ENCODE data around the gene DBX1. TPM values are rescaled to one million over a fixed set of nuclear protein-coding genes. Genes with fewer than 3 reads are reported as not detected.

DBX1 gene
- total RNA-seq, 3 donors from 2014 or later (not counting 1 experiment from before 2014, with no cell fraction given): not detected

GRCh38 chr11:20197881-20198280 is 37.6 kb upstream of the DBX1 start:
- Histone ChIP-seq H3K36me3 (ENCODE audit: control insufficient read depth, insufficient read depth, low read length) (no peaks in the 10 kb centered on the region), H3K4me3 (ENCODE audit: low read length) (no peak overlapping the region), H3K9me3 (ENCODE audit: control insufficient read depth, insufficient read depth, low read length) (no peaks in the 10 kb centered on the region), H3K4me1 (ENCODE audit: control insufficient read depth, insufficient read depth, low read length) (no peaks in the 10 kb centered on the region), H3K27ac (ENCODE audit: low read length) (no peak overlapping the region), H3K27me3 (ENCODE audit: control insufficient read depth, insufficient read depth, low read length) (peaks cover 5% of the 10 kb centered on the region)
- WGBS (ENCODE audit: insufficient coverage): 45% methylated on average over 2 of the region's 2 CpGs
- no peak overlapping the region for H3K4me3 Mint-ChIP-seq
- TF ChIP-seq, protein P1, sequence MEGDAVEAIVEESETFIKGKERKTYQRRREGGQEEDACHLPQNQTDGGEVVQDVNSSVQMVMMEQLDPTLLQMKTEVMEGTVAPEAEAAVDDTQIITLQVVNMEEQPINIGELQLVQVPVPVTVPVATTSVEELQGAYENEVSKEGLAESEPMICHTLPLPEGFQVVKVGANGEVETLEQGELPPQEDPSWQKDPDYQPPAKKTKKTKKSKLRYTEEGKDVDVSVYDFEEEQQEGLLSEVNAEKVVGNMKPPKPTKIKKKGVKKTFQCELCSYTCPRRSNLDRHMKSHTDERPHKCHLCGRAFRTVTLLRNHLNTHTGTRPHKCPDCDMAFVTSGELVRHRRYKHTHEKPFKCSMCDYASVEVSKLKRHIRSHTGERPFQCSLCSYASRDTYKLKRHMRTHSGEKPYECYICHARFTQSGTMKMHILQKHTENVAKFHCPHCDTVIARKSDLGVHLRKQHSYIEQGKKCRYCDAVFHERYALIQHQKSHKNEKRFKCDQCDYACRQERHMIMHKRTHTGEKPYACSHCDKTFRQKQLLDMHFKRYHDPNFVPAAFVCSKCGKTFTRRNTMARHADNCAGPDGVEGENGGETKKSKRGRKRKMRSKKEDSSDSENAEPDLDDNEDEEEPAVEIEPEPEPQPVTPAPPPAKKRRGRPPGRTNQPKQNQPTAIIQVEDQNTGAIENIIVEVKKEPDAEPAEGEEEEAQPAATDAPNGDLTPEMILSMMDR (IDR thresholded peaks at IDR 0.05): no peak
- no peaks in the 10 kb centered on the region for H3K9me3 Mint-ChIP-seq
- DNase-seq (no peak), ATAC-seq (no peak)
- intact Hi-C loops (cut with micrococcal nuclease): no loop called here
- no peaks in the 10 kb centered on the region for H3K4me1 Mint-ChIP-seq
- H3K27ac Mint-ChIP-seq: no peak overlapping the region
- no peaks in the 10 kb centered on the region for H3K36me3 Mint-ChIP-seq
- peaks cover 13 to 26% of the 10 kb centered on the region in 2 donors for H3K27me3 Mint-ChIP-seq (ENCODE audit: low read depth in 2 of 2)

DNA sequence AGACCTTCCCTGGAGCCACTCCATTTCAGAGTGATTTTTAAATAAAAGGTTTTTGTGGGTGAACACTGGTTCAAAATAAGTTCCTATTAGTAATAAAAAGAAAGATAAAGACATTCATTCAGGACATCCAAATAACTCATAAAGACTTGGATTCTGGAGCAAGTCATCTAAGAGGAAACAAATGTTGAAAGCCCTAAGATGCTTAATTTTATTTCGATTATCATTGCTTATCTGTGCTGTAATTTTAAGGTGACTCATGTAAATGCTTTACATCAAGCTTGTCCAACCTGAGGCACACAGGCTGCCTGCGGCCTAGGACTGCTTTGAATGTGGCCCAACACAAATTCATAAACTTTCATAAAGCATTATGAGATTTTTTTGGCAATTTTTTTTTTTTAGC is 34.2 kb upstream of the DBX1 start:
- Mint-ChIP-seq H3K27me3 (ENCODE audit: low read depth in 2 of 2) (peaks cover 6 to 17% of the 10 kb centered on the region in 2 donors), H3K4me1 (no peaks in the 10 kb centered on the region), H3K9me3 (no peaks in the 10 kb centered on the region), H3K36me3 (no peaks in the 10 kb centered on the region), H3K27ac (no peak overlapping the region), H3K4me3 (no peak overlapping the region)
- Histone ChIP-seq H3K9me3 (ENCODE audit: control insufficient read depth, insufficient read depth, low read length) (no peaks in the 10 kb centered on the region), H3K36me3 (ENCODE audit: control insufficient read depth, insufficient read depth, low read length) (no peaks in the 10 kb centered on the region), H3K27ac (ENCODE audit: low read length) (no peak overlapping the region), H3K27me3 (ENCODE audit: control insufficient read depth, insufficient read depth, low read length) (peaks cover 4% of the 10 kb centered on the region), H3K4me3 (ENCODE audit: low read length) (no peak overlapping the region), H3K4me1 (ENCODE audit: control insufficient read depth, insufficient read depth, low read length) (no peaks in the 10 kb centered on the region)
- TF ChIP-seq, protein P1 (IDR thresholded peaks at IDR 0.05): no peak
- intact Hi-C loops (cut with micrococcal nuclease): no loop called here
- DNase-seq (no peak), ATAC-seq (no peak)
- WGBS (ENCODE audit: insufficient coverage): 81% methylated on average over 1 of the region's 2 CpGs

DNA sequence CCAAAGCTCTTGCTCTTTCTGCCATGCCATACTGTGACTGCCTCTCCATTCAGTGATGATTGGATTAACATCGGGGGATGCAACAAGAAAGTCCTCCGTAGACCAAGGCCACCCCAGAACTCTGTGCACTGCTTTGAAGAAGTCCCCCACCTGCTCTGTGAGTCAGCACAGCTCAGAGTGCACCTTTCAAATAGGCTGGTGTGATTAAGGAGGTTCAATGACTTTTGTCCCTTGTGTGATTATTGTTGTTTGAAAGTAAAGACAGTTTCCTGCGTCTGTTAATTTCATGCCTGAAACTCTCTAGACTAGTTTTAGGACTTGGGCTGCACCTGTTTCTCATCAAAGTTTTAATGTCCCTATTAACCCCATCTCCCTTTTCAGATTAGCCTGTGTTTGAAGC is 33.0 kb upstream of the DBX1 start:
- Histone ChIP-seq H3K27me3 (ENCODE audit: control insufficient read depth, insufficient read depth, low read length) (peaks cover 2% of the 10 kb centered on the region), H3K36me3 (ENCODE audit: control insufficient read depth, insufficient read depth, low read length) (no peaks in the 10 kb centered on the region), H3K9me3 (ENCODE audit: control insufficient read depth, insufficient read depth, low read length) (no peaks in the 10 kb centered on the region), H3K27ac (ENCODE audit: low read length) (no peak overlapping the region), H3K4me1 (ENCODE audit: control insufficient read depth, insufficient read depth, low read length) (no peaks in the 10 kb centered on the region), H3K4me3 (ENCODE audit: low read length) (no peak overlapping the region)
- no peak for ATAC-seq
- no peak for DNase-seq
- no peaks in the 10 kb centered on the region for H3K9me3 Mint-ChIP-seq
- intact Hi-C loops (cut with micrococcal nuclease): no loop called here
- 87% methylated on average over 3 of the region's 3 CpGs for WGBS (ENCODE audit: insufficient coverage)
- TF ChIP-seq, protein P1 (IDR thresholded peaks at IDR 0.05): no peak
- no peak overlapping the region for H3K4me3 Mint-ChIP-seq
- H3K27me3 Mint-ChIP-seq (ENCODE audit: low read depth in 2 of 2): peaks cover 3 to 15% of the 10 kb centered on the region in 2 donors
- H3K36me3 Mint-ChIP-seq: no peaks in the 10 kb centered on the region
- H3K4me1 Mint-ChIP-seq: no peaks in the 10 kb centered on the region
- H3K27ac Mint-ChIP-seq: no peak overlapping the region

GRCh38 chr11:20192641-20193040 is 32.4 kb upstream of the DBX1 start:
- intact Hi-C loops (cut with micrococcal nuclease): no loop called here
- Mint-ChIP-seq H3K27me3 (ENCODE audit: low read depth in 2 of 2) (peaks cover 0 to 8% of the 10 kb centered on the region in 2 donors), H3K4me3 (no peak overlapping the region), H3K9me3 (no peaks in the 10 kb centered on the region), H3K4me1 (no peaks in the 10 kb centered on the region), H3K27ac (no peak overlapping the region), H3K36me3 (no peaks in the 10 kb centered on the region)
- DNase-seq (no peak), ATAC-seq (no peak)
- no peaks in the 10 kb centered on the region for H3K36me3 ChIP-seq (ENCODE audit: control insufficient read depth, insufficient read depth, low read length)
- TF ChIP-seq, protein P1 (IDR thresholded peaks at IDR 0.05): no peak
- no peak overlapping the region for H3K4me3 ChIP-seq (ENCODE audit: low read length)
- H3K27ac ChIP-seq (ENCODE audit: low read length): no peak overlapping the region
- no peaks in the 10 kb centered on the region for H3K9me3 ChIP-seq (ENCODE audit: control insufficient read depth, insufficient read depth, low read length)
- H3K4me1 ChIP-seq (ENCODE audit: control insufficient read depth, insufficient read depth, low read length): no peaks in the 10 kb centered on the region
- peaks cover under 1% of the 10 kb centered on the region for H3K27me3 ChIP-seq (ENCODE audit: control insufficient read depth, insufficient read depth, low read length)
